ENCODE measurements around the gene SNAPIN. TPM values are rescaled to one million over a fixed set of nuclear protein-coding genes. Genes with fewer than 3 reads are reported as not detected.

The SNAPIN gene
- total and polyA plus RNA-seq, 9 of the 15 experiments (the other 6 are each of a cell fraction or from before 2014, with no cell fraction given): 11.2 to 43.9 (median 32.3) TPM

GRCh38 chr1:153670859-153671627, 12.5 kb downstream of the SNAPIN start, which contains the start of gene ILF2 (continued):
- TF ChIP-seq TAF15 (IDR thresholded peaks at IDR 0.05; ENCODE audit: low read depth, low read length) (no peak), FUS (optimal IDR thresholded peaks at IDR 0.05; ENCODE audit: low read depth, low read length) (no peak), ZBTB12 (CRISPR knock-in tag; IDR thresholded peaks at IDR 0.05) (peak; percentile 61), DPF2 (IDR thresholded peaks at IDR 0.05) (no peak; the same call in 1 of the 2 replicates), COPS2 (conservative IDR thresholded peaks at IDR 0.05) (no peak), TRIM24 (IDR thresholded peaks at IDR 0.05) (peak in 1 of 2 experiments; percentile 18; a peak in 1 of 4 replicates), NRF1 (conservative IDR thresholded peaks at IDR 0.05 in 1 of 2, IDR thresholded peaks at IDR 0.05 in 1 of 2) (no peak), HDAC6 (IDR thresholded peaks at IDR 0.05; ENCODE audit: low read depth, low read length) (no peak), SNRNP70 (optimal IDR thresholded peaks at IDR 0.05; ENCODE audit: low read depth, low read length) (no peak), ZBTB40 (IDR thresholded peaks at IDR 0.05) (peak; percentile 91), ZBTB40 (CRISPR knock-in tag; IDR thresholded peaks at IDR 0.05) (no peak), IRF9 (tag; IDR thresholded peaks at IDR 0.05) (no peak), ILK (tag; IDR thresholded peaks at IDR 0.05; ENCODE audit: borderline replicate concordance, low read depth) (no peak)

Measured in K562 (cell line).